Gastroesophageal sphincter (tissue), 4 donors: ENCODE results near the gene RCSD1. TPM values are rescaled to one million over a fixed set of nuclear protein-coding genes. Genes with fewer than 3 reads are reported as not detected.
A peak's percentile ranks its signal among the peaks of the same experiment; 100 is the strongest.

Source experiments
- ATAC-seq: fragments of 150-250 bp; one replicate; pipeline ENCODE4 v1.9.1; 2016; ENCODE audit warnings: mild to moderate bottlenecking, moderate library complexity
- H3K27ac ChIP-seq, 4 donors: fragments of 200-600 bp; sonication (generic) in 3 of 4; 1 replicate in 3 of 4; 2 replicates in 1 of 4; pipeline ENCODE4 v1.5.1; 2016 to 2019
- H3K27me3 ChIP-seq: fragments of 200-600 bp; sonication (generic); one replicate; pipeline ENCODE4 v1.5.1; 2019
- H3K36me3 ChIP-seq, 2 donors: fragments of 200-600 bp; sonication (generic); one replicate each; pipeline ENCODE4 v1.5.1; 2019; ENCODE audit warnings: control low read depth in 1 of 2
- H3K4me1 ChIP-seq, 3 donors: fragments of 200-600 bp; sonication (generic); 1 replicate in 2 of 3; 2 replicates in 1 of 3; pipeline ENCODE4 v1.5.1; 2016 to 2019; ENCODE audit warnings: control low read depth in 2 of 3
- H3K4me3 ChIP-seq, 2 donors: fragments of 200-600 bp; sonication (generic); one replicate each; pipeline ENCODE4 v1.5.1; 2019; ENCODE audit warnings: mild to moderate bottlenecking in 1 of 2, moderate library complexity in 1 of 2
- H3K9me3 ChIP-seq, 3 donors: fragments of 200-600 bp; sonication (generic); one replicate each; pipeline ENCODE4 v1.5.1; 2017 to 2019; ENCODE audit warnings: control low read depth in 2 of 3
- CTCF ChIP-seq, 4 experiments: fragments of 200-600 bp in 2 of 4; fragments of 450-650 bp in 2 of 4; sonication (generic) in 1 of 4; IDR thresholded peaks; one replicate each; pipeline ENCODE4 v1.5.1; 2017 to 2019; ENCODE audit warnings: antibody characterized with exemption in 4 of 4, mild to moderate bottlenecking in 2 of 4, moderate library complexity in 2 of 4
- EP300 ChIP-seq: sonication (generic); formaldehyde crosslinking; IDR thresholded peaks from one replicate; pipeline ENCODE4 v1.6.1; 2017; ENCODE audit warnings: antibody characterized with exemption, mild to moderate bottlenecking
- POLR2A ChIP-seq, 2 donors: fragments of 450-650 bp; IDR thresholded peaks; one replicate each; pipeline ENCODE4 v1.6.1; 2017; ENCODE audit warnings: antibody characterized with exemption in 2 of 2, mild to moderate bottlenecking in 2 of 2, moderate library complexity in 1 of 2
- POLR2AphosphoS5 ChIP-seq: sonication (generic); formaldehyde crosslinking; IDR thresholded peaks from one replicate; pipeline ENCODE4 v1.6.1; 2017; ENCODE audit warnings: antibody characterized with exemption
- whole genome bisulfite sequencing, 2 donors: methylation state at CpG; one replicate each; pipeline ENCODE4 v1.1.5; 2018; ENCODE audit warnings: low coverage in 1 of 2; 5-methylcytosine and 5-hydroxymethylcytosine counted together
- total RNA-seq, 4 donors: library from RNA; depleted of rRNA; stranded (reverse); fragments of >200 nt; gene quantifications; one replicate each; pipeline ENCODE4 v1.1.0, GENCODE V29; 2016

The RCSD1 gene
- total RNA-seq, 4 donors from 2014 or later, result 14.5 to 20.6 (median 17.3) TPM

- H3K4me3 ChIP-seq, result no peak overlapping the region
- H3K4me1 ChIP-seq, result peaks cover 5 to 79% (median 12%) of the 10 kb centered on the region in 3 donors
- no peaks in the 10 kb centered on the region for H3K27me3 ChIP-seq
- H3K36me3 ChIP-seq, result no peaks in the 10 kb centered on the region
- TF ChIP-seq CTCF (IDR thresholded peaks at IDR 0.05), result no peak
- no peak for TF ChIP-seq POLR2AphosphoS5
- no peak for TF ChIP-seq POLR2A (IDR thresholded peaks at IDR 0.05)
- TF ChIP-seq EP300, result no peak
- 59% methylated on average over 1 of the region's 1 CpG; no CpG with 5 or more reads in 1 of the 2 donors for WGBS, 2 donors
- ATAC-seq, result no peak
- H3K27ac ChIP-seq, result peak overlapping the region in 1 of 4 donors; percentile 11
- no peaks in the 10 kb centered on the region for H3K9me3 ChIP-seq
Observed at GRCh38 chr1:167751676-167752075, 121.6 kb downstream of the RCSD1 start.

GRCh38 chr1:167752219-167752985 lies 122.4 kb downstream of the RCSD1 start:
- TF ChIP-seq POLR2A (IDR thresholded peaks at IDR 0.05), result no peak
- TF ChIP-seq CTCF (IDR thresholded peaks at IDR 0.05), result no peak
- TF ChIP-seq POLR2AphosphoS5, result no peak
- TF ChIP-seq EP300, result no peak
- Histone ChIP-seq H3K27ac (peak overlapping the region in 1 of 4 donors; percentile 11), H3K36me3 (no peaks in the 10 kb centered on the region), H3K4me3 (no peak overlapping the region), H3K4me1 (peaks cover 5 to 79% (median 12%) of the 10 kb centered on the region in 3 donors), H3K27me3 (no peaks in the 10 kb centered on the region), H3K9me3 (no peaks in the 10 kb centered on the region)
- ATAC-seq, result no peak

GRCh38 chr1:167755654-167756053 lies 125.6 kb downstream of the RCSD1 start:
- H3K4me3 ChIP-seq, result no peak overlapping the region
- no peak for ATAC-seq
- no peaks in the 10 kb centered on the region for H3K9me3 ChIP-seq
- H3K27me3 ChIP-seq, result no peaks in the 10 kb centered on the region
- H3K27ac ChIP-seq, result no peak overlapping the region
- H3K36me3 ChIP-seq, result no peaks in the 10 kb centered on the region
- H3K4me1 ChIP-seq, result peaks cover 3 to 77% (median 8%) of the 10 kb centered on the region in 3 donors
- 56 to 80% methylated on average over 3 of the region's 3 CpGs for WGBS, 2 donors
- no peak for TF ChIP-seq EP300
- TF ChIP-seq POLR2AphosphoS5, result no peak
- TF ChIP-seq CTCF (IDR thresholded peaks at IDR 0.05), result no peak
- TF ChIP-seq POLR2A (IDR thresholded peaks at IDR 0.05), result no peak

Other genes with a start within 250 kb of the RCSD1 start
- 1 to 10 TPM in 1 of 4 donors, under 1 TPM in 2, not detected in 1; 0.31 to 1.3 (median 0.45) TPM for gene CD247, start 111.7 kb upstream of the RCSD1 start, total RNA-seq
- gene CREG1, start 76.5 kb upstream of the RCSD1 start, total RNA-seq, result 100 to 1,000 TPM; 110 to 247 (median 187) TPM
- 100 to 1,000 TPM in 1 of 4 donors, 10 to 100 TPM in 3; 83.7 to 127 (median 95.8) TPM for gene MPZL1, start 91.8 kb downstream of the RCSD1 start, total RNA-seq